ENCODE results near the gene SDR42E2.

DNA sequence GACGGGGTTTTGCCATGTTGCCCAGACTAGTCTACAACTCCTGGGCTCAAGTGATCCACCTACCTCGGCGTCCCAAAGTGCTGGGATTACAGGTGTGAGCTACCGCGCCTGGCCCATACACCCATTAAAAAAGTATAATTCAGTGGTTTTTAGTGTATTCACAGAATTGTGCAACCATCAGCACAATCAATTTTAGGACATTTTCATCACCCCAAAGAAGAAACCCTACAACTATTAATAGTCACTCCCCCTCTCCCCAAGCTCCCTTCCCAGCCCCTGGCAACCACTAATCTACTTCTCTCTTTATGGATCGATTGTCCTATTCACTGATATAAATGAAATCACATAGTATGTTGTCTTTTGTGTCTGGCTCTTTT, 39.9 kb downstream of the SDR42E2 start:
- TF ChIP-seq, protein P1, sequence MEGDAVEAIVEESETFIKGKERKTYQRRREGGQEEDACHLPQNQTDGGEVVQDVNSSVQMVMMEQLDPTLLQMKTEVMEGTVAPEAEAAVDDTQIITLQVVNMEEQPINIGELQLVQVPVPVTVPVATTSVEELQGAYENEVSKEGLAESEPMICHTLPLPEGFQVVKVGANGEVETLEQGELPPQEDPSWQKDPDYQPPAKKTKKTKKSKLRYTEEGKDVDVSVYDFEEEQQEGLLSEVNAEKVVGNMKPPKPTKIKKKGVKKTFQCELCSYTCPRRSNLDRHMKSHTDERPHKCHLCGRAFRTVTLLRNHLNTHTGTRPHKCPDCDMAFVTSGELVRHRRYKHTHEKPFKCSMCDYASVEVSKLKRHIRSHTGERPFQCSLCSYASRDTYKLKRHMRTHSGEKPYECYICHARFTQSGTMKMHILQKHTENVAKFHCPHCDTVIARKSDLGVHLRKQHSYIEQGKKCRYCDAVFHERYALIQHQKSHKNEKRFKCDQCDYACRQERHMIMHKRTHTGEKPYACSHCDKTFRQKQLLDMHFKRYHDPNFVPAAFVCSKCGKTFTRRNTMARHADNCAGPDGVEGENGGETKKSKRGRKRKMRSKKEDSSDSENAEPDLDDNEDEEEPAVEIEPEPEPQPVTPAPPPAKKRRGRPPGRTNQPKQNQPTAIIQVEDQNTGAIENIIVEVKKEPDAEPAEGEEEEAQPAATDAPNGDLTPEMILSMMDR (IDR thresholded peaks at IDR 0.05) = no peak
- TF ChIP-seq EZH2 (IDR thresholded peaks at IDR 0.05; ENCODE audit: borderline replicate concordance, insufficient read depth, low read depth, low read length, poor library complexity, severe bottlenecking) = no peak
